Measurements from ENCODE around the gene NAGK.

The NAGK gene

GRCh38 chr2:71108091-71108490 is 39.6 kb downstream of the NAGK start:
- Histone ChIP-seq H3K27ac (ENCODE audit: low read depth, low read length) (no peak overlapping the region), H3K79me2 (ENCODE audit: insufficient read depth, low read length) (no peaks in the 10 kb centered on the region), H3K27me3 (ENCODE audit: low read length) (no peaks in the 10 kb centered on the region), H3K9me3 (ENCODE audit: insufficient read depth, low read length) (no peaks in the 10 kb centered on the region), H3K4me3 (ENCODE audit: insufficient read depth, low read length, poor library complexity, severe bottlenecking) (no peak overlapping the region), H3K9ac (ENCODE audit: low read length) (no peak overlapping the region), H3K36me3 (ENCODE audit: low read length) (peaks cover 6% of the 10 kb centered on the region), H4K20me1 (ENCODE audit: low read depth, low read length) (no peaks in the 10 kb centered on the region), H2AFZ (ENCODE audit: low read depth, low read length, severe bottlenecking) (no peak overlapping the region), H3K4me2 (ENCODE audit: low read depth, low read length, poor library complexity, severe bottlenecking) (no peak overlapping the region), H3F3A (ENCODE audit: insufficient read depth) (no peaks in the 10 kb centered on the region), H3K9me2 (replicated peaks; ENCODE audit: insufficient read depth, low read length) (no peaks in the 10 kb centered on the region)
- no peak for TF ChIP-seq EZH2phosphoT487 (conservative IDR thresholded peaks at IDR 0.05; ENCODE audit: low read length)
- no peak for TF ChIP-seq CTCF (IDR thresholded peaks at IDR 0.05; ENCODE audit: insufficient read depth, low read length, poor library complexity, severe bottlenecking)

GRCh38 chr2:71113843-71114242 is 45.4 kb downstream of the NAGK start:
- Histone ChIP-seq H2AFZ (ENCODE audit: low read depth, low read length, severe bottlenecking) (no peak overlapping the region), H3K27me3 (ENCODE audit: low read length) (no peaks in the 10 kb centered on the region), H3K4me2 (ENCODE audit: low read depth, low read length, poor library complexity, severe bottlenecking) (no peak overlapping the region), H3F3A (ENCODE audit: insufficient read depth) (no peaks in the 10 kb centered on the region), H3K9ac (ENCODE audit: low read length) (no peak overlapping the region), H3K9me3 (ENCODE audit: insufficient read depth, low read length) (no peaks in the 10 kb centered on the region), H3K9me2 (replicated peaks; ENCODE audit: insufficient read depth, low read length) (no peaks in the 10 kb centered on the region), H3K27ac (ENCODE audit: low read depth, low read length) (no peak overlapping the region), H3K4me3 (ENCODE audit: insufficient read depth, low read length, poor library complexity, severe bottlenecking) (no peak overlapping the region), H3K79me2 (ENCODE audit: insufficient read depth, low read length) (no peaks in the 10 kb centered on the region), H3K36me3 (ENCODE audit: low read length) (peaks cover 6% of the 10 kb centered on the region), H4K20me1 (ENCODE audit: low read depth, low read length) (no peaks in the 10 kb centered on the region)
- TF ChIP-seq CTCF (IDR thresholded peaks at IDR 0.05; ENCODE audit: insufficient read depth, low read length, poor library complexity, severe bottlenecking) (no peak), EZH2phosphoT487 (conservative IDR thresholded peaks at IDR 0.05; ENCODE audit: low read length) (no peak)

GRCh38 chr2:71117063-71117462 is 48.6 kb downstream of the NAGK start:
- TF ChIP-seq EZH2phosphoT487 (conservative IDR thresholded peaks at IDR 0.05; ENCODE audit: low read length) (no peak), CTCF (IDR thresholded peaks at IDR 0.05; ENCODE audit: insufficient read depth, low read length, poor library complexity, severe bottlenecking) (no peak)
- no peaks in the 10 kb centered on the region for H3K36me3 ChIP-seq (ENCODE audit: low read length)

More at GRCh38 chr2:71117063-71117462, 48.6 kb downstream of the NAGK start:
- no peaks in the 10 kb centered on the region for H3K9me3 ChIP-seq (ENCODE audit: insufficient read depth, low read length)
- no peaks in the 10 kb centered on the region for H3F3A ChIP-seq (ENCODE audit: insufficient read depth)
- no peak overlapping the region for H3K4me3 ChIP-seq (ENCODE audit: insufficient read depth, low read length, poor library complexity, severe bottlenecking)
- H3K9me2 ChIP-seq (replicated peaks; ENCODE audit: insufficient read depth, low read length), result no peaks in the 10 kb centered on the region
- no peak overlapping the region for H2AFZ ChIP-seq (ENCODE audit: low read depth, low read length, severe bottlenecking)
- no peaks in the 10 kb centered on the region for H4K20me1 ChIP-seq (ENCODE audit: low read depth, low read length)
- no peaks in the 10 kb centered on the region for H3K79me2 ChIP-seq (ENCODE audit: insufficient read depth, low read length)
- no peak overlapping the region for H3K4me2 ChIP-seq (ENCODE audit: low read depth, low read length, poor library complexity, severe bottlenecking)
- H3K27me3 ChIP-seq (ENCODE audit: low read length), result no peaks in the 10 kb centered on the region
- H3K9ac ChIP-seq (ENCODE audit: low read length), result no peak overlapping the region
- H3K27ac ChIP-seq (ENCODE audit: low read depth, low read length), result no peak overlapping the region

Measured in SU-DHL-6 (cell line).